Inflammatory macrophage (primary cell): Measurements from ENCODE around the gene TBC1D7.

ENCODE experiments used
- DNase-seq, 2 donors: peaks; one replicate each; pipeline ENCODE4 v3.0.0-alpha.2; 2020 to 2022
- total RNA-seq, 18 experiments: gene quantifications; one replicate each; lab custom pipeline; 2026; ENCODE audit warnings: mixed read lengths in 6 of 18, inconsistent platforms in 2 of 18; lab: John Stamatoyannopoulos, UW

TBC1D7 gene
- 6.4 to 27.1 (median 18.8) reads per million in 18 experiments for total RNA-seq

DNA sequence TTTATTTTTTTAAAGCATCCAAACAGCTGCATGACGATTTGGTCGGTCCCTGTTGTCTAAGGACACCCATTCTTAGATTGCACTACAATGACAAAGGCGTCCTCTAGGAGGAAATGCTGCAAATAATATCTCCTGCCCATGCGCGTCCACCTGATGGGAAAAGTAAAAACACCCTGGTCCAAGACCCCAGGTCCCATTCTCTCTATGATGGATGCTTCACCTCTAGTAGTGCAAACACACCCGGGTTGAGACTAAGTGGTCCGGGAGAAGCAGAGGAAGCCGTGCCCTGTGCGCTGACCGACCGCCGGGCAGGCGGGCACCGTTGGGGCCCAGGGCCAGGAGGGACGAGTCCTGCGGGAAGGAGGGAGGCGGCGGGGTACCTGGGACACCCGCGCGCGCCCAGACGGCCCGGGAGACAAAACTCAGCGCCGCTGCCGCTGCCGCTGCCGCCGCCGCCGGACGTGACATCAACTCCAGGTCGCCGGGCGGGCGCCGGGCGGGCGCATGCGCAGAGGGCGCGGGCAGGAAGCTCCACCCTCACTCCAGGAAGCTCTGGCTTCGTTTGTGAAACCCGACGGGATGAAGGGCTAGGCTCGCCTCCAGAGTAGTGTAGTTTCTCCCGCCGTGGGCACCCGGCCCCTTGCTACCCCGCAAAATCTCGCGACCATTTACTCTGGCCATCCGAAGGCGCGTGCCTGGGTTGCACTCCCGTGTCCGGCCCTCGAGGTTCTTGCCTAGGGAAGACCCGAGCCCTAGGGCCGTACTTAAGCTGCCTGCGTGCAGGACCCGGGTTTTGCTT, at the start of gene TBC1D7:
TBC1D7 (minus strand) TSS at position 462 of the 799 bp plus-strand sequence. CDS start 1,639 bp downstream, outside the sequence.
- DNase-seq: peak; percentile 88 to 94

DNA sequence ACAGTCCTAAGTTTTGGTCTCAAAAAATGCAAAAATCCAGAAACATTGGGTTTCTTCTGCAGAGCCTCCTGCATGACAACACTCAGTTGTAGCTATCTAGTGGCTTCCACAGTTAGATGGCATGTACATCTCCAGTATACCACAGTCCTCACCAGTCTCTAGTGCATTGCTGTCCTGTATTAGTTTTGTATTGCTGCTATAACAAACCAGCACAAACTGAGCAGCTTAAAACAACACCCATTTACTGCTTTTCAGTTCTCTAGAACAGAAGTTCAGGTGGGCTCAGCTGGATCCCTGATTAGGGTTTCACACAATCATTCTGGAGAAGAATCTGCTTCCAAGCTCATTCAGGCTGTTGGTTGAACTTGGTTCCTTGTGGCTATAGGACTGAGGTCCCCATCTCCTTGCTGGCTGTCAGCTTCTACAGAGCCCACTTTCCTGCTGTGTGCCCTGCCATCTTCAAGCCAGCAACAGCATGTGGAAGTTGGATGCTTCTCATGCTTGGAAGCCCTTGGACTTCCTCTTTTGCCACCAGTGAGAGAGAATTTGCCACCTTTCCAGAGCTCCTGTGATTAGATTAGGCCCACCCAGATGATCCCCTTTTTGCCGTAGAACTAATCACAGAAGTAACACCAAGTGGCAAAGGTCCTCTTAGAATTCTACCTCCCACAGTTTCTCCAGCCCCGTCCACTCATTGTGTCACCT, 48.9 kb upstream of the TBC1D7 start:
- DNase-seq: peak in 1 of 2 donors; percentile 25

DNA sequence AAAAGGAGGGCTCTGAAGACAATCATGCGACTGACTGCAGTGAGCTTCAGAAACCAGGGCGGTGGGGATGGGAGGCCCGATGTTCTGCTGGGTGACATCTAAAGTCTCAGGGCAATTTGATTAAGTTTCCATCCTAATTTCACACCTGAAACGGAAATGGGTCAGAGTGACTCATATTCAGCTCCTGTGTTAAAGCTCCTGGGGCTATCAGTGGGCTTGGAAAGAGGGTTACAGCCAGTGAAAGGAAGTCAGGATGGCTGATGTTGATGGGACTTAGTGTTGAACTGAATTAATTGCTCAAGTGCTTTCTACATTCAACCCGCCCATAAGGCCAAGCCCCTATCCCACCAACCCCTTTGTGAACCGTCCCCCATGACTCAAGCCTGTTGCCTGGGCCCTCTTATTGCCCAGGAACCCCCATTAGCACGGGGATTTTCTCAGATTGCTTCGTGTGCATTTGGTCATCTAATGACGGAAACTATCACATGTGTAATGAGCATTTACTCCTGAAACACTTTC, 47.1 kb upstream of the TBC1D7 start:
- DNase-seq: no peak

DNA sequence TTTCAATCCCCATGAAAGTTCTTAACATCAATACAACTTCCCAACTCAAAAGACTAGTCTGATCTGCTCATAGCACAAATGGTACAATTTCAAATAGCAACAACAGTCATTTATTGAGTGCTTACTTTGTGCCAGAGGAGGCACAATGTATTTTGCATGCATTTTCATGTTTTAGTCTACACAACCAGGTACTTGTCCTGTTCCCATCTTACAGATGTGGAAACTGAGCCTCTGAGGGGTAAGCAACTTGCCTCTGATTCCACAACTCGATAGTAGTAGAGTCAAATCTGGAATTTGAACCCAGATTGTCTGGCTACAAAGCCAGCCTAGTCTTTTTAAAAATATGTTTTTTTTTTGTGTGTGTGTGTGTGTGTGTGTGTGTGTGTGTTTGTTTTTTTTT, 45.6 kb upstream of the TBC1D7 start:
- no peak for DNase-seq

DNA sequence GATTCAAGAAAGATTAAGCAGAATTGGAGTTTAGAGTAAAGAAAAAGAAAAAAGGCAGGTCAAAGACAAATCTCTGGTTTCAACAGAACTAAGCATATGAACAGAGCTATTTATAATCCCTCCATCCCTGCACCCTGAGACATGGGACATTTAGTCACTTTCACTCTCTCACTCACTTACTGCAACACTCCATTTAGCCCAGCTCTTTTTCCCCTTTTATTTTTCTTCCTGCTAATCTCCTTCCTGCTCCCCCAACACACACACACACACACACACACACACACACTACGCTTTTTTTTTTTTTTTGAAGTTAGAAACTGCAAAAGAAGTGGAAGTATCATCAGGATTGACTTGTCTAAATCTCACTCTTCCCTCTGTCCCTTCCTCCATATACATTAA, 45.1 kb upstream of the TBC1D7 start:
- peak; percentile 66 to 68 for DNase-seq

DNA sequence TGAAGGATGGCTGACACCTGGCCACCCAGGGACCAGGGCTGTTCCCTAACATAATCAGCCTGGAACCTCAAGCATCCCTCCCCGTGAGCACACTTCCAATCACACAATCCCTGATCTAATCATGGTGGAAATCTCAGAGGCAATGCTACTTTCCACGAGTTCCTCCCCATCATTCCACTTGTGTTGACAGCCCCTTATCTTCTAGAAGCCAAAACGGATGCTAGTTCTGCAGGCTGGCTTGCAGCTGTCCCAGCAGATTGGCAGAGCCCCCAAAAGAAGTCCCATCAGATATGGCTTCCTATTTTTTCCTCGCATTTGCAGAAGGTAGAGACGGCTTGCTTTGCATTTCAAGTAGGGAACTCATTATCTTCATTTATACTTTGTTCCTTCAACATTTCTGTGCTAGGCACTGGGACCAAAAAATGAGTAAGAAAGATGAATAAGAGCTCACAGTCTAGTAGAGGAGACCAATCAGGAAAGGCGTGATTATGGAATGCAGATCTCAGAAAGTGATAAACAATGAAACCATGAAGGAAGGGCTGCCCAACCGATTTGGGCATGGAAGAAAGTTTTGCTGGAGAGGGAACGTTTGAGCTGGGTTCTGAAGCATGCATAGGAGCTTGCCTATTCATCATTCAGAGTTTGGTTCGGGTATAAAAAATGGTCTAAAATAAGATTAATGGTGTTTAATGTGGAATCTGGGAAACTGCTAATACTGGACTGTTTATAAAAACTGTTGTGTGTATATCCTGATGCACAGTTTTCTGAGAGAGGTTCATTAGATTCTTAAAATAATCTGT, 44.6 kb upstream of the TBC1D7 start:
- no peak for DNase-seq

DNA sequence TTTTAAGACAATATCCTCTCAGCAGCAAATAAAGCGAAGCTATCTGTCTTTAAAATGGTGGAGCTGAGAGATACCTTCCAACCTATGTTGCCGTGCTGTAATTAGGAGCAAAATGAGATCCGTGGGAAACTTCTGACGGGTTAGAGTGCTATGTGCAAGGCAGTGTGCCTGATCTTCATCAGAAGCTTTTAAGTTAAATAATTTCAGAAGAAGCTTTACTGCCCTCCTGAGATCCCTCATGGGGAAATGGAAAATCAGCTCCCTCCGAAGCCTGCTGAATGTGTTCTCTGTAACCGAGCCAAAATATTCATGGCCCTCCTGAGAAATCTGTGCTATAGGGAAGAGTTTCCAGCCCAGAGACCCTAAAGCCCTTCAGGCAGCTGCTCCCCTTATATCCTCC, 43.7 kb upstream of the TBC1D7 start:
- DNase-seq: no peak

DNA sequence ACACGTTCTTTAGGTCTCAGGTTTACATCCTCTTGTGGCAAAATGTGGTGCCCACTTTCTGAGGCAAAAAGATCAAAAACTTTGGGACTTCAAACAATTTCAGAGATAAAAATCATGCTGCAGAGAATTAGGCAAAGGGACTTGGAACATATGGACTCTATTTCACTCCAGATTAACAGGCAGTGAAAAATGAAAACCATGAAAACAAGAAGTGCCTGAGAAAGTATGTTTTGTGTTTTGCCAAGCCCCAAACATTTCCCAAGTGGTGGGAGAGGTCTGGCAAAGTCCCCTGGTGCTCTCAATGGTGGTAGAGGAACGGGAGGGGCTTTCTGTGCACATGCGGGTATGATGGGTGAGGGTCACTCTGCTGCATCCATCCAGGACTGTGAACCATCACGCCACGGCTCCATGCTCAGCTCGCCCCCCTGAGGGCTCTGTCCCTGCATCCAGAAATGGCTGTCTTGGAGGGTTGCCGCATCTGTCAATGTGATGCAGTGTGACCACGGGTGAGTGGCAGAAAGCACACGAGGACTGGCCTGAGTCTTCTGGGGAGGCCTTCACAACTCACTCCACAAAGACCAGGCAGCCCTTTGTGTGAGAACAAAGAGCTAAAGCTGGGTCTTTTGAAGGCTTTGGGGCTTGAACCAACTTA, 43.2 kb upstream of the TBC1D7 start:
- no peak for DNase-seq

DNA sequence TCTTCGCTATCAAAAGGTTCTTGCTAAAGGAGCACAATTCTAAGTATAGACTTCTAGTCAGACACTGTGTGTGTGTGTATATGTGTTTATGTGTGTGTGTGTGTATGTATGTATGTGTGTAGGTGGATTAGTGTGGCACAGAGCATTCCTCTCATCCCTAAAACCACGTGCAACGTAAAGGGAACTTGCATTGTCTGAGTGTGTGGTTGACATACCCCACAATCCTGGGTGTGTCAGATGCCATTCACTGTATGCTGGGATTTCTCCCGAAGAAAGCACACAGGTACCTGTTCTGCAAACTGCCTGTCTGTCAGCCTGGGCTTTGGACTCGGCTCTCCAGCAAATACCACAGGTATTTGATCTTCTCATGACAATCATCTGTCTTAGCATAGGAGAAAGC, 42.3 kb upstream of the TBC1D7 start:
- no peak for DNase-seq

DNA sequence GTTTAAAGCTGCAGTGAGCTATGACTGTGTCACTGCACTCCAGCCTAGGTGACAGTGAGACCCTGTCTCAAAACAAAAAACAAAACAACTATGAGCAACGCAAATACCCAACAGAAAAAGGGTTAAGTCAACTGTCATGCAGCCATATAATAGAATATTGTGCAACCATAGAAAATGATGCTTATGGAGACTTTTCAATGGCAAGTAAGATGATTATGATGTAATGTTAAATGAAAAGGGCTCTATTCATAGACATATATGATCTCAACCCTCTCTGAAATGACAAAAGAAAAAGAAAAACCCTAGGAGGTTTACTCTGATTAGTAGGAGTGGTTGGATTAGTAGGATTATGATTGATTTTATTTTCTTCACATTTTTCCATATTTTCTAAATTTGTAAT, 41.3 kb upstream of the TBC1D7 start:
- no peak for DNase-seq

DNA sequence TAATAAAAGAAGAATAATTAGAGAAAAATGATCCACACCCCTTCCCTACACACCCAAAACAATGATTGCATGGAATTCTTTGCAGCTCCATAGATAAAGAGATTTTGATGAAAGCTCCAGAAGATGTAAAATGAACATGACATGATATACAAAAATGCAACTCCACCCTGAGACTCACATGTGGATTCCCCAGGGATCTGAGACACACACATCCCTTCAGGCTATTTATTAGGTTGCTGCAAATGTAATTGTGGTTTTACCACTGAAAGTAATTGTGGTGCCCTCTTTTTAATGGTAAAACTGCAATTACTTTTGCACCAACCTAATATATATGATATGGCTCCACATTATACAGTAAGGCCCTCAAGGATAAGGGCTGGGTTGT, 40.4 kb upstream of the TBC1D7 start:
- no peak for DNase-seq

DNA sequence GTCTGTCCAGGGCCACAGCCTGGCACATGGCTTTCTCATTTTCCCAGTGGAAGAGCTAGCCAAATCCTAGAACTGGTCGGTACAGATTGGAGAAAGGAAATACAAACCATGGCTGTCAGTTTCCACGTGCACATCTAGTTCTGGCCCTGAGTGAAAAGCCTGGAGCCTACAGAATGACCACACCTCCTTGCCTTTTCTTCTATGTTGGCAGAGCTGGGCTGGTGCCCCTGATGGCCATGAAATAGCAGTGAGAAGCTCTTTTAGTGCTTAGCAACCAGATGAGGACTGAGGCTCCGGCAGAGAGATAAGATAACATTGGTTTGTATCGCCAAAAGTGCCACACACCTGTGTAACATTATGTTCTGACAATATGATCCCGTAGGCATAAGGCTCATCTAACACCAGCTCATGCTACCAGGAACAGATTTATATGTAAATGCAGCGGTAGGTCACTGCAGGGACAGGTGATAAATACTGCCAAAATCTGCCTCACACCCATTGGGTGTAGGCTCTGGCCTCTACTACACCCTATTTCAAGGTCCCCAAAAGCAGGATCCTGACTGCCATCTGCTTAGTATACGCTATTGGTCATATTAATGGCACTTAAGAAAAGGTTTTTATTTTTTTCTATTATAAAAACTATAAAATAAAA, 39.9 kb upstream of the TBC1D7 start:
- DNase-seq: no peak

DNA sequence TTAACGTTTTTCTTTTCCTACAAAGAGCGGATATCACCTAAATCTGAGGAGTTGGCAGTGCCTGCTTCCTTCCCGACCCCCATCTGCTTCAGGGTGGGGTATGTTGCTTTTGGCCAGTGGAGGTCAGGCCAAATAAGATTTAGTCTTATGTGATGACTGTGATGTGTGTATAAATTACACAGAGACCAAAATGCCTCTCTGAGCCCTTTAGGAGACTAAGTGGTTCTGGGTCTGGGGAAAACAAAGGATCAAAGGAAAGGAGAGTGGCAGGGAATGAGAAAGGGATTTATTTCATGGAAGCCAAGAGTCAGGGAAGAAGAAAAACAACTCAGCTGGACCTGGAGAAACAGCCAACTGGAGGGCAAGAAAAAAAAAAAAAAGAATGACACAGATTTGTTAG, 39.1 kb upstream of the TBC1D7 start:
- DNase-seq: no peak

DNA sequence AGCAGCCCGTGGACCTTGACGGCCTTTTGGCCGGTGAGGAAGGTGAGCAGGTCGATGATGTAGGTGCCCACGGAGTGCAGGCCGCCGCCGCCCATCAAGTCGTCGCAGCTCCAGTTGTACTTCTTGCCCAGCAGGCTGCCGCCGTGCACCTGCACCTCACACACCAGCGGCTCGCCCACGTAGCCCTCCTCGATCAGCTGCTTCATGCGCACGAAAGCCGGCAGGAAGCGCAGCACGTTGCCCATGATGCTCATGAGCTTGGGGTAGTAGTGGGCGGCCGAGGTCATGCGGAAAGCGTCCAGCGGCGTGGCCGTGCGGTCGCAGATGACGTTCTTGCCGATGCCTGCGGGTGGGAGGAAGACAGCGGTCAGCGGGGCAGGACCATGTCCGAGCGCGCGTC, 37.0 kb upstream of the TBC1D7 start:
- no peak for DNase-seq

DNA sequence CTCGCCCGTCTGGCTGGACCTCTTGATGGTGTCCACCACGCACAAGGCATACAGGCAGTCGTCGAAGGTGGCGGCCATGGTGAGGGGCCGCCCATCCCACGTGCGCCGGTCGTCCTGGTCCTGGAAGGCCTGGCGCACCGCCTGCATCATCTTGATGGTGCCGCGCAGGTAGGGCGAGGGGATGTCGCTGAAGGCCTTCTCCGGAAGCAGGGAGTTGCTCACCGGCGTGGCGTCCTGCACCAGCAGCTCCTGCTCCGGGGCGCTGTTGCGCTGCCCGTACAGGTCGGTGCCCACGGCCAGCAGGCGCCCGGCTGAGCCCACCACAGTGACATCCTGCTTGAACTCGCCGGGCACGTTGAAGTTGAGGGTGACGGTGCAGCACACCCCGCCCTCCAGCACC, 36.5 kb upstream of the TBC1D7 start:
- no peak for DNase-seq

DNA sequence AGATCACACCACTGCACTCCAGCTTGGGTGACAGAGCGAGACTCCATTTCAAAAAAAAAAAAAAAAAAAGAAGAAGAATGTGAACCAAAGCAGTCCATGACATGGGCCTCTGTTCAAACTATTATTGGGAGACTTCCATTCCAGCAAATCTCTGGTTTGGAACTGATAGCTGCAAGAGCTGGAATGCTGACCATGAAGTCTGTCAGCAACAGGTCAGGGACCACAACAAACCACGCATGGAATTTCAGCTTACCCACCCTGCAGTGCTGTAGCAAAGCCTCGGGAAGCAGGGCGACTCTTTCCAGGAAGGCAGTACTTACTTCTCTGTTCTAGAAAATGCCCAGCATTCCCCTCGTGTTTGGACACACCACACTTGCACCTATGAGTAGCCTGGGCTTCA, 34.1 kb upstream of the TBC1D7 start:
- no peak for DNase-seq

DNA sequence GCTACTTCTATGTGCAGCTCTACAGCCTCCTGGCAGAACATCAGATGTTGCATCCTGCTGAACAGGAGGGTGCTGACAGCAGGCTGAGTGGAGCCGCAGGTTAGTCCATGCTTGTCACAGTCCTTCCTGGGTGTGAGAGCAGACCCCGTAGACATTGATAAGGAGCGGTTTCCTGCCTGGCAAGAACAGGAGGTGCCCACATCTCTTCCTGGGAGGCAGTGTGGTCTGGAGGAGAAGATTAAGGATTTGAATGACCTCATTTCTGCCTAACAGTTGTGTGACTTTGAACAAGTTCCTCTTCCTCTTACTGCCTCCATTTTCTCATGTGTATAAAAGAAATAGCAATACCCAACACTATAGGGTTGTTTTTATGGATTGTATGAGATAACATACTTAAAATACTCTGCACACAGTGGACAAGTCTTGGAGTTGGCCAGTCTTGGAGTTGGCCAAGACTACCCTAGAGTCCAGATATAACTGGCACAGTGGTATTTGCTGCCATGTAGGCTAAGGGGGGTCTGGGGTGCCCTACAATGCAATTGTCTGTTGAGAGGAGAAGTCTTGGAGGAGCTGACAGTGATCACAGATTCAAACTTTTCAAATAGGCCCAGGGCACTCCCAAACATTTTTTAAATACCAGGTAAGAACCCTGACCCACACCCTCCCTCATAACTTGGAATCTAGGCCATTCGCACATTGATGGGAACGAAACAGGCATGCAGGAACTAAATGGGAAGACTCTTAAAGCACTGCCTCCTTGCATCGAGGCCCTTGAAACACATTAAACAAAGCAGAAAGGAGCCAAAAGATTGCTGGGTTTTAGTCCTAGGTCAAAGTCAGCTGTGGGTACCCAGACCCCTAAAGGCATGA, 32.6 kb upstream of the TBC1D7 start:
- peak; percentile 50 for DNase-seq

DNA sequence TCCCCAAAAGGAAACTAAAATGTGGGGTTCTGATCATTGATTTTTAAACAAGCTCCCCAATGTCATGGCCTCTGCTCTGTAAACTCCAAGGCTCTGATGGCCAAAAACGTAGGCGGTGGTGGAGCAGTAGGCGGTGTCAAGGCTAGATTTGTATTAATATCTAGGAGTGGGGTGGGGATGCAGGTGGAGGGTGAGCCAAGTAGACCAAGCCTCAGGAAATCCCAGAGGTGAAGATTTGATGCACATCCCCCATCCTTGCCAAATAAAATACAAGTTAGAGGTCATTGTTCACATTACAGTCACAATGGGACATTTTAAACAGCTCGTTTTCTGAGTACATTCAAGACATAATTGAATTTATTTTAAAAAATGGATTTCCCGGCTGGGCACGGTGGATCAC, 30.9 kb upstream of the TBC1D7 start:
- no peak for DNase-seq

DNA sequence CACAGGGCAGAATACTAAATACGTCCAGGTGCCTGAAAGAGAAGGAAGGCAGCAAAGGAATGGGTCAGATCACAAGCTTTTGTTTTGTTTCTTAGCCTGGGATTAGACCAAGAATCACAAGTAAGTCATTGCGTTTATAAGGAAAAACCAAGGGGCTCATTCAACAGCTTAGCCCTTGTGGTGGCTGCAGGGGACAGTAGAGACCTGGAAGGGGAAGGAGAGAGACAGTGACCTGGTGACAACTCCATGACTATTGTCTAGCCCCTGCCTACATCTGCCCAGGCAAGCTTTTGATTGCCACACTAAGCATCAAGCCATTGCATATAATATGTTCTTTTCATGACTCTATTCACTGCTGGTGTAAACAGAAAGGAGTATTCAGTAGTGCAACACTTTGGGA, 30.2 kb upstream of the TBC1D7 start:
- DNase-seq: peak; percentile 31 to 42

DNA sequence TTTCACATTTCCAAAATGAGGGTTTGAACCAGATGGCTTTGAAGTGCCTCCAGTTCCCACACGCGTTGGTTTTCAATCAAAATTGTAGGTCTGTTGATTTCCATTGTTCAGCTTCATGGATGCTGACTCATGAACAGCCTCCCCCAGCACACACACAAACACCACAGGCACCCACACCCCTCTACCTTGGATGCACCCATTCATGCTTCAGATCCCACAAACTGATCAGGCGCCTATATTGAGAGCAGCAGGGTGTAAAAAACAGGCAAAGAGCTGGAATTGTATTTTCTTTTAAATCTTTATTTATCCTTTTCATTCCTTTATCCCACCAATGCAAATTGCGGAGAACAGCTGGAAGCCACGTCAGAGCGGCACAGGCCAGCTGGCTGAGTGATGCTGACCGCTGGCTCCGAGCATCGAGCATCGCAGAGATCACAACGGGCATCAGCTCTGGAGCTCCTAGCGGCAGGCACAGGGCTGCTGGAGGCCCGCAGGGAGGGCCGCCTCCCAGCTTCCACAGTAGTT, 29.3 kb upstream of the TBC1D7 start:
- no peak for DNase-seq
